ENCODE results near the gene ATAD3A.

- TF ChIP-seq RCOR1 (IDR thresholded peaks at IDR 0.05; ENCODE audit: low read length) (no peak), POLR2AphosphoS5 (IDR thresholded peaks at IDR 0.05; ENCODE audit: low read depth, low read length) (no peak)
Observed at GRCh38 chr1:1528301-1529267, 16.6 kb downstream of the ATAD3A start.
